Liver (tissue), 9 donors: Measurements from ENCODE around the gene COL8A2. TPM values are rescaled to one million over a fixed set of nuclear protein-coding genes. Genes with fewer than 3 reads are reported as not detected.

Experiments used
- DNase-seq: peaks from one replicate; pipeline ENCODE4 v3.0.0-alpha.2; 2017; ENCODE audit warnings: low spot score
- H3K27ac ChIP-seq, 2 donors: one replicate each; pipeline ENCODE4 v1.7.0; 2013; ENCODE audit warnings: inconsistent platforms in 2 of 2, low read length in 2 of 2, control low read depth in 1 of 2, low read depth in 1 of 2, mild to moderate bottlenecking in 1 of 2
- H3K27me3 ChIP-seq, 4 donors: one replicate each; pipeline versions ENCODE4 v1.6.1 to v1.7.0; 2013; ENCODE audit warnings: low read length in 3 of 4, inconsistent platforms in 1 of 4, mild to moderate bottlenecking in 1 of 4, moderate library complexity in 1 of 4; ENCODE audit not compliant: control insufficient read depth in 4 of 4, insufficient read depth in 4 of 4
- H3K36me3 ChIP-seq, 4 donors: one replicate each; pipeline versions ENCODE4 v1.6.1 to v1.7.0; 2013; ENCODE audit warnings: low read length in 3 of 4, mild to moderate bottlenecking in 3 of 4, low read depth in 1 of 4, moderate library complexity in 1 of 4; ENCODE audit not compliant: control insufficient read depth in 4 of 4, insufficient read depth in 3 of 4
- H3K4me1 ChIP-seq, 4 donors: one replicate each; pipeline versions ENCODE4 v1.6.1 to v1.7.0; 2013; ENCODE audit warnings: low read length in 3 of 4, mild to moderate bottlenecking in 3 of 4, moderate library complexity in 1 of 4; ENCODE audit not compliant: control insufficient read depth in 4 of 4, insufficient read depth in 4 of 4
- H3K4me3 ChIP-seq, 3 donors: one replicate each; pipeline versions ENCODE4 v1.6.1 to v1.7.0; 2013; ENCODE audit warnings: low read length in 3 of 3, control low read depth in 1 of 3, low read depth in 1 of 3, mild to moderate bottlenecking in 1 of 3
- H3K9ac ChIP-seq, 2 donors: one replicate each; pipeline ENCODE4 v1.7.0; 2013; ENCODE audit warnings: low read length in 2 of 2, mild to moderate bottlenecking in 2 of 2, moderate library complexity in 2 of 2, control low read depth in 1 of 2, low read depth in 1 of 2
- H3K9me3 ChIP-seq, 4 donors: one replicate each; pipeline versions ENCODE4 v1.6.1 to v1.7.0; 2013; ENCODE audit warnings: low read length in 3 of 4; ENCODE audit not compliant: control insufficient read depth in 4 of 4
- ATF3 ChIP-seq: IDR thresholded peaks from 2 replicates; pipeline ENCODE4 v1.6.1; 2016; ENCODE audit warnings: antibody characterized with exemption
- CTCF ChIP-seq: fragments of 150-350 bp; IDR thresholded peaks from 2 replicates; pipeline ENCODE4 v1.5.1; 2017; ENCODE audit warnings: improper control_type of control experiment, low read depth, low read length; ENCODE audit not compliant: missing input control
- EGR1 ChIP-seq, 2 donors: IDR thresholded peaks; 2 replicates each; pipeline ENCODE4 v1.6.1; 2016 to 2018; ENCODE audit warnings: antibody characterized with exemption in 2 of 2, low read depth in 2 of 2
- FOXA1 ChIP-seq: IDR thresholded peaks from 2 replicates; pipeline ENCODE4 v1.6.1; 2016; ENCODE audit warnings: antibody characterized with exemption
- HNF4A ChIP-seq, 2 donors: conservative IDR thresholded peaks; 2 replicates each; pipeline ENCODE4 v1.6.1; 2016; ENCODE audit warnings: antibody characterized with exemption in 2 of 2, mild to moderate bottlenecking in 2 of 2
- HNF4G ChIP-seq: IDR thresholded peaks from 2 replicates; pipeline ENCODE4 v1.6.1; 2016; ENCODE audit warnings: antibody characterized with exemption
- JUND ChIP-seq, 2 donors: IDR thresholded peaks; 2 replicates each; pipeline ENCODE4 v1.6.1; 2016; ENCODE audit warnings: antibody characterized with exemption in 2 of 2
- MAX ChIP-seq: IDR thresholded peaks from 2 replicates; pipeline ENCODE4 v1.6.1; 2016; ENCODE audit warnings: antibody characterized with exemption
- NR2F2 ChIP-seq: IDR thresholded peaks from 2 replicates; pipeline ENCODE4 v1.6.1; 2016; ENCODE audit warnings: antibody characterized with exemption
- RAD21 ChIP-seq, 2 donors: IDR thresholded peaks; 2 replicates each; pipeline ENCODE4 v1.6.1; 2016; ENCODE audit warnings: antibody characterized with exemption in 2 of 2, mild to moderate bottlenecking in 2 of 2
- REST ChIP-seq: IDR thresholded peaks from 2 replicates; pipeline ENCODE4 v1.6.1; 2016; ENCODE audit warnings: antibody characterized with exemption, mild to moderate bottlenecking
- RXRA ChIP-seq, 2 donors: IDR thresholded peaks; 2 replicates each; pipeline ENCODE4 v1.6.1; 2017 to 2018; ENCODE audit warnings: antibody characterized with exemption in 2 of 2, mild to moderate bottlenecking in 1 of 2
- SP1 ChIP-seq: IDR thresholded peaks from 2 replicates; pipeline ENCODE4 v1.6.1; 2018; ENCODE audit warnings: antibody characterized with exemption, mild to moderate bottlenecking
- TAF1 ChIP-seq: conservative IDR thresholded peaks from 2 replicates; pipeline ENCODE4 v1.6.1; 2016; ENCODE audit warnings: antibody characterized with exemption, mild to moderate bottlenecking
- YY1 ChIP-seq: IDR thresholded peaks from 2 replicates; pipeline ENCODE4 v1.6.1; 2016; ENCODE audit warnings: antibody characterized with exemption, mild to moderate bottlenecking
- ZBTB33 ChIP-seq: IDR thresholded peaks from 2 replicates; pipeline ENCODE4 v1.6.1; 2016; ENCODE audit warnings: antibody characterized with exemption
- WGBS: extraction: QIAGEN DNeasy Blood & Tissue Kit; methylation state at CpG from one replicate; pipeline ENCODE4 v1.1.7; 2013; 5-methylcytosine and 5-hydroxymethylcytosine counted together
- polyA plus RNA-seq, 2 donors: library from polyadenylated mRNA; stranded (reverse) in 1 of 2; unstranded in 1 of 2; fragments of 200-250 nt in 1 of 2; fragments of >200 nt in 1 of 2; fragmentation: Nextera tagmentation in 1 of 2; extraction: Ambion mirVana in 1 of 2; gene quantifications; one replicate each; pipeline versions ENCODE4 v1.2.1 to v1.2.3, GENCODE V29; 2013 to 2015
- total RNA-seq, 2 donors: library from RNA; depleted of rRNA; stranded (reverse); fragments of >200 nt; gene quantifications; one replicate each; pipeline ENCODE4 v1.2.3, GENCODE V29; 2014
- donor health status: healthy.
- donor health status: healthy.
- donor health status: healthy.
- donor health status: healthy.
- donor health status: healthy.

The COL8A2 gene
- total and polyA plus RNA-seq, 4 donors = 0.04 to 0.47 (median 0.35) TPM

- DNase-seq = no peak
- no peaks in the 10 kb centered on the region for H3K9me3 ChIP-seq
- H3K4me1 ChIP-seq = peaks cover 6 to 15% (median 11%) of the 10 kb centered on the region in 4 donors
- no peaks in the 10 kb centered on the region for H3K27me3 ChIP-seq
- no peak overlapping the region for H3K9ac ChIP-seq
- WGBS = 89% methylated on average over 4 of the region's 4 CpGs
- H3K4me3 ChIP-seq = no peak overlapping the region
- peaks cover 7 to 42% (median 23%) of the 10 kb centered on the region in 4 donors for H3K36me3 ChIP-seq
- TF ChIP-seq MAX = no peak
- TF ChIP-seq CTCF = no peak
- no peak for TF ChIP-seq NR2F2
- no peak for TF ChIP-seq RXRA (IDR thresholded peaks at IDR 0.05)
- no peak for TF ChIP-seq REST
- no peak for TF ChIP-seq EGR1 (IDR thresholded peaks at IDR 0.05; ENCODE audit: low read depth in 2 of 2)
- TF ChIP-seq ZBTB33 = no peak
- no peak for TF ChIP-seq ATF3
- no peak for TF ChIP-seq RAD21 (IDR thresholded peaks at IDR 0.05)
- TF ChIP-seq FOXA1 = no peak
- no peak for TF ChIP-seq SP1
- no peak for TF ChIP-seq JUND (IDR thresholded peaks at IDR 0.05)
- TF ChIP-seq YY1 = no peak
- no peak for TF ChIP-seq HNF4A (conservative IDR thresholded peaks at IDR 0.05)
- TF ChIP-seq HNF4G = no peak
- TF ChIP-seq TAF1 = no peak
- no peak overlapping the region for H3K27ac ChIP-seq
These were observed 33.9 kb downstream of the COL8A2 start for GRCh38 chr1:36091141-36091540.
